Measurements from ENCODE around the gene FMN1.

DNA sequence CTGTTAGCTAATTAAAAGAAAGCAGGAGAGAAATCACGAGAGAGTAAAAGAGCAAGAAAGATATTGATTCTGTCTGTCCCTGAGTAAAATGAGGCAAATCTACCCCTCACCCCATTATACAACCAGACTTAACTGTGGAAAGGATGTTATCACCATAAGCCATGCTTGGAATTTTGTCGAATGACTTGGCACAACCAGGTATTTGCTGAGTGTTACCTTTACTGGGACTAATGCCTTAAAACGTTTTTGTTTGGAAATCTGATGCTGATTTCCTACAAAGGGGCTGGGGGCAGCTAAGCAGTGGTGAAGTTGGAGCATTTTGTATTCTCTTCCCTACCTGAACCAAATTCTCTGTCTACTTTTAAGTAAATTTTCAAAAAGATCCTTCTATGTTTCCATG lies 265.6 kb downstream of the FMN1 start:
- TF ChIP-seq, protein P1, sequence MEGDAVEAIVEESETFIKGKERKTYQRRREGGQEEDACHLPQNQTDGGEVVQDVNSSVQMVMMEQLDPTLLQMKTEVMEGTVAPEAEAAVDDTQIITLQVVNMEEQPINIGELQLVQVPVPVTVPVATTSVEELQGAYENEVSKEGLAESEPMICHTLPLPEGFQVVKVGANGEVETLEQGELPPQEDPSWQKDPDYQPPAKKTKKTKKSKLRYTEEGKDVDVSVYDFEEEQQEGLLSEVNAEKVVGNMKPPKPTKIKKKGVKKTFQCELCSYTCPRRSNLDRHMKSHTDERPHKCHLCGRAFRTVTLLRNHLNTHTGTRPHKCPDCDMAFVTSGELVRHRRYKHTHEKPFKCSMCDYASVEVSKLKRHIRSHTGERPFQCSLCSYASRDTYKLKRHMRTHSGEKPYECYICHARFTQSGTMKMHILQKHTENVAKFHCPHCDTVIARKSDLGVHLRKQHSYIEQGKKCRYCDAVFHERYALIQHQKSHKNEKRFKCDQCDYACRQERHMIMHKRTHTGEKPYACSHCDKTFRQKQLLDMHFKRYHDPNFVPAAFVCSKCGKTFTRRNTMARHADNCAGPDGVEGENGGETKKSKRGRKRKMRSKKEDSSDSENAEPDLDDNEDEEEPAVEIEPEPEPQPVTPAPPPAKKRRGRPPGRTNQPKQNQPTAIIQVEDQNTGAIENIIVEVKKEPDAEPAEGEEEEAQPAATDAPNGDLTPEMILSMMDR (IDR thresholded peaks at IDR 0.05; ENCODE audit: control extremely low read depth in 1 of 3, insufficient read depth in 1 of 3, low read depth in 1 of 3, low read length in 3 of 3), result no peak
- TF ChIP-seq POLR2A (IDR thresholded peaks at IDR 0.05; ENCODE audit: control extremely low read depth in 1 of 2, low read depth in 2 of 2, low read length in 2 of 2) (no peak), TAF1 (IDR thresholded peaks at IDR 0.05; ENCODE audit: low read depth, low read length) (no peak), EGR1 (IDR thresholded peaks at IDR 0.05; ENCODE audit: borderline replicate concordance, low read depth, low read length) (no peak)
